Endodermal cell (in vitro differentiated cells): ENCODE measurements around the gene ABCB9. TPM values are rescaled to one million over a fixed set of nuclear protein-coding genes. Genes with fewer than 3 reads are reported as not detected.

Experiments
- DNase-seq: peaks from one replicate; pipeline ENCODE4 v3.0.0-alpha.2; 2017
- H3K27ac ChIP-seq: 2 replicates; pipeline ENCODE4 v1.5.1; 2013; ENCODE audit warnings: mild to moderate bottlenecking, low read depth, low read length, moderate library complexity
- H3K27me3 ChIP-seq: 2 replicates; pipeline ENCODE4 v1.6.1; 2013; ENCODE audit warnings: mild to moderate bottlenecking, low read length, moderate library complexity; ENCODE audit not compliant: insufficient read depth, control insufficient read depth, poor library complexity, severe bottlenecking
- H3K36me3 ChIP-seq: 2 replicates; pipeline ENCODE4 v1.7.0; 2013; ENCODE audit warnings: mild to moderate bottlenecking, low read length, moderate library complexity; ENCODE audit not compliant: control insufficient read depth, insufficient read depth
- H3K4me1 ChIP-seq: one replicate; pipeline ENCODE4 v1.7.0; 2013; ENCODE audit warnings: low read length; ENCODE audit not compliant: control insufficient read depth, insufficient read depth
- H3K4me3 ChIP-seq: 2 replicates; pipeline ENCODE4 v1.5.1; 2013; ENCODE audit warnings: mild to moderate bottlenecking, low read length, moderate library complexity
- H3K9ac ChIP-seq: 2 replicates; pipeline ENCODE4 v1.6.1; 2013; ENCODE audit warnings: mild to moderate bottlenecking, low read length, moderate library complexity; ENCODE audit not compliant: poor library complexity, severe bottlenecking; ENCODE audit errors: extremely low read depth
- H3K9me3 ChIP-seq: 2 replicates; pipeline ENCODE4 v1.6.1; 2013; ENCODE audit warnings: mild to moderate bottlenecking, low read length, moderate library complexity; ENCODE audit not compliant: control insufficient read depth
- H3K27ac Mint-ChIP-seq: 2 replicates; pipeline ENCODE4 v1.8.0; 2020; ENCODE audit warnings: mixed read lengths
- H3K27me3 Mint-ChIP-seq: 2 replicates; pipeline ENCODE4 v1.8.0; 2021; ENCODE audit warnings: mild to moderate bottlenecking, mixed read lengths; ENCODE audit not compliant: insufficient read depth
- H3K36me3 Mint-ChIP-seq: 2 replicates; pipeline ENCODE4 v1.8.0; 2020; ENCODE audit warnings: low read depth, mixed read lengths
- H3K4me1 Mint-ChIP-seq: 2 replicates; pipeline ENCODE4 v1.8.0; 2020; ENCODE audit warnings: mixed read lengths
- H3K4me3 Mint-ChIP-seq: 2 replicates; pipeline ENCODE4 v1.8.0; 2020; ENCODE audit warnings: mild to moderate bottlenecking, moderate library complexity, mixed read lengths
- H3K9me3 Mint-ChIP-seq: 2 replicates; pipeline ENCODE4 v1.8.0; 2020; ENCODE audit warnings: mild to moderate bottlenecking, mixed read lengths
- WGBS, 2 experiments: methylation state at CpG; one replicate each; pipeline versions ENCODE4 v1.1.5 to v1.1.7; 2013; ENCODE audit warnings: missing lambda C conversion rate in 2 of 2, mixed read lengths in 1 of 2; ENCODE audit not compliant: insufficient coverage in 1 of 2, insufficient read length in 1 of 2; 5-methylcytosine and 5-hydroxymethylcytosine counted together
- total RNA-seq, 2 donors: library from RNA; stranded (reverse); fragmentation: NEBNext Ultra II Directional in 1 of 2; extraction: Animal tissue kit (Norgen Biotek cat#: 25700) in 1 of 2; gene quantifications; 2 replicates in 1 of 2; 3 replicates in 1 of 2; pipeline ENCODE4 v1.2.1, GENCODE V29; 2021
- TF ChIP-seq, protein P1 (sequence below): fragments of 200-600 bp; sonication (generic); conservative IDR thresholded peaks from 2 replicates; pipeline ENCODE4 v1.5.0; 2021; ENCODE audit warnings: antibody characterized with exemption, mild to moderate bottlenecking

ABCB9 gene
- total RNA-seq, 2 donors from 2014 or later = 5.4 to 6.0 TPM

DNA sequence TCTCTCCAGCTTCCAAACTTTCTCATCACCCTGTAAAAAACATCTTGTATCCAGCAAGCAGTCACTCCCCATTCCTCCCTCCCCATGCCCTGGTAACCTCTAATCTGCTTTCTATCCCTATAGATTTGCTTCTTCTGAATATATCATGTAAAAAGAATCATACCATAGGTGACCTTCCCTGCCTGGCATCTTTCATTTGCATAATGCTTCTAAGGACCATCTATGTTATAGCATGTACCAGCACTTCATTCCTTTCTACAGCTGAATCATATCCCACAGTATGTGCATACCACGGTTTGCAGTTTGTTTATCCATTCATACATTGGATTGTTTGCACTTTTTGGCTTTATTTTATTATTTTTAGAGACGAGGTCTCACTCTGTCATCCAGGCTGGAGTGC lies 47.4 kb downstream of the ABCB9 start:
- 85 to 86% methylated on average over 2 of the region's 2 CpGs for whole genome bisulfite sequencing, 2 experiments
- no peak for DNase-seq
- no peaks in the 10 kb centered on the region for H3K27me3 ChIP-seq
- no peaks in the 10 kb centered on the region for H3K36me3 ChIP-seq
- TF ChIP-seq, protein P1, sequence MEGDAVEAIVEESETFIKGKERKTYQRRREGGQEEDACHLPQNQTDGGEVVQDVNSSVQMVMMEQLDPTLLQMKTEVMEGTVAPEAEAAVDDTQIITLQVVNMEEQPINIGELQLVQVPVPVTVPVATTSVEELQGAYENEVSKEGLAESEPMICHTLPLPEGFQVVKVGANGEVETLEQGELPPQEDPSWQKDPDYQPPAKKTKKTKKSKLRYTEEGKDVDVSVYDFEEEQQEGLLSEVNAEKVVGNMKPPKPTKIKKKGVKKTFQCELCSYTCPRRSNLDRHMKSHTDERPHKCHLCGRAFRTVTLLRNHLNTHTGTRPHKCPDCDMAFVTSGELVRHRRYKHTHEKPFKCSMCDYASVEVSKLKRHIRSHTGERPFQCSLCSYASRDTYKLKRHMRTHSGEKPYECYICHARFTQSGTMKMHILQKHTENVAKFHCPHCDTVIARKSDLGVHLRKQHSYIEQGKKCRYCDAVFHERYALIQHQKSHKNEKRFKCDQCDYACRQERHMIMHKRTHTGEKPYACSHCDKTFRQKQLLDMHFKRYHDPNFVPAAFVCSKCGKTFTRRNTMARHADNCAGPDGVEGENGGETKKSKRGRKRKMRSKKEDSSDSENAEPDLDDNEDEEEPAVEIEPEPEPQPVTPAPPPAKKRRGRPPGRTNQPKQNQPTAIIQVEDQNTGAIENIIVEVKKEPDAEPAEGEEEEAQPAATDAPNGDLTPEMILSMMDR = no peak
- no peak overlapping the region for H3K27ac ChIP-seq
- no peak overlapping the region for H3K9ac ChIP-seq
- Mint-ChIP-seq H3K27ac (no peak overlapping the region), H3K36me3 (no peaks in the 10 kb centered on the region), H3K27me3 (no peaks in the 10 kb centered on the region), H3K9me3 (no peaks in the 10 kb centered on the region), H3K4me3 (no peak overlapping the region), H3K4me1 (no peaks in the 10 kb centered on the region)
- no peaks in the 10 kb centered on the region for H3K4me1 ChIP-seq
- no peak overlapping the region for H3K4me3 ChIP-seq
- H3K9me3 ChIP-seq = no peaks in the 10 kb centered on the region

DNA sequence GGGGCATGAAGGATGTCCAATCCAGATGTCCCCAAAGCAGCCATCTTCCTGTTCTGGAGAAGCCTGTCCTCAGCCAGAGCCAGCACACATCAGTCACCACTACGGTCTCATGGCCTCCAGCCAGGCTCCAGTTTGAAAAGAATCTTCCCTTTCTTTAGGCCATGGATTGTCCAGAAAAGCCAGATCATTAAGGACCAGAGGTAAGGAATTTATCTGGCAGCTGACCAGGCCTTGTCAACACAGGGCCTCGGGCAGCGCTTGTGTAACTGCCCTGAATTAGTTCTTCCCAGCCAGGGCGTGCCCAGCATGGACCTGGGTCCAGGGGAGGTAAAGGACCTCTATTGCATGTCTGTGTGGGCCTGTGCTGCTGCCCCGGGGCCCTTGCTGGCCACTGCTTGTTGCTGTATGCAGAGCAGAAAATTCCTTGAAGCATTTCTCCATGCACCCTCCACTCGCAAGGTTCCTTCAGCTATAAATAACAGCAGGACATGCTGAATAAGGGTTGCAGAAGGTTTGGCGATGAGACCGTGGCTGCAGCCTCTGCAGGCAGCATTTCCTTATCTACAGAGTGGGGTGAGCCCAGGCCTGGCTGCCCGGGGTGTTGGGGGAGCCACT lies 48.6 kb downstream of the ABCB9 start:
- Mint-ChIP-seq H3K36me3 (no peaks in the 10 kb centered on the region), H3K27ac (peak overlapping the region; percentile 7), H3K27me3 (no peaks in the 10 kb centered on the region), H3K4me1 (no peaks in the 10 kb centered on the region), H3K4me3 (no peak overlapping the region), H3K9me3 (peaks cover 2% of the 10 kb centered on the region)
- Histone ChIP-seq H3K36me3 (no peaks in the 10 kb centered on the region), H3K9me3 (no peaks in the 10 kb centered on the region), H3K27ac (no peak overlapping the region), H3K27me3 (no peaks in the 10 kb centered on the region), H3K9ac (no peak overlapping the region), H3K4me1 (no peaks in the 10 kb centered on the region), H3K4me3 (no peak overlapping the region)
- DNase-seq = no peak
- 85 to 87% methylated on average over 7 to 9 of the region's 9 CpGs for WGBS, 2 experiments
- TF ChIP-seq, protein P1 = no peak

DNA sequence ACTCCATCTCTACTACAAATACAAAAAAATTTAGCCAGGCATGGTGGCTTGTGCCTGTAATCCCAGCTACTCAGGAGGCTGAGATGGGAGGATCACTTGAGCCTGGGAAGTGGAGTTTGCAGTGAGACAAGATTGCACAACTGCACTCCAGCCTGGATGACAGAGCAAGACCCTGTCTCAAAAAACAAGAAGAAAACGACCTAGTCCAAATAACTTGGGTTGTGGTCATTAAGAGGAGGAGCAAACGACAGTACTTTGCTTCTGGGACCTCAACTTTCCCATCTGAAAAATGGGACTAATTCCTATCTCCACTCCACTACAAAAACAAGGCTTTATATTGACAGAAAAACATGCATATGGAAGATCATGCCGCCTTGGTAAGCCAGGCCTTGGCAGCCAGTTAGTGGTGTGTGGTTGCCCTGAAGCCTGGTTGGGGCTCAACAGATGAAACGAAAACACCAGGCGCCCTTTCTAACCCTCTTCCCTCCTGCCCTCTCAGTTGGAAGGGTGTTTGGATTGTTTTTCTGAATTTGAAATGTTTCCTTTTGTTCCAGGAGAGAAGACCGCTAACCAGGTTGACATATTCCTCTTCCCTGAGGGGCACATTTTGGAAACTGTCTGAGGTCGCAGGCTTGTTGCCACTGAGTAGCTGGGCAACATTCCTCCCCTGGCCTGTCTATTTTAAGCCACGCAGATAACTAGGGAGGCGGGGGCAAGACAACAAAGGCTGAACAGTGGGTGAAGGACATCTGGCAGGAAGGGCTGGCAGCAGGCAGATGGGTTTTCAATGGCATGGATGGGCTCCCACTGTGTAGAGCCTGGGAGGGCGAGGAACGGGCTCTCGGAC lies 56.6 kb downstream of the ABCB9 start:
- TF ChIP-seq, protein P1 = no peak
- Histone ChIP-seq H3K27ac (peak overlapping the region; percentile 77), H3K27me3 (no peaks in the 10 kb centered on the region), H3K9me3 (no peaks in the 10 kb centered on the region), H3K4me1 (no peaks in the 10 kb centered on the region), H3K4me3 (no peak overlapping the region), H3K9ac (no peak overlapping the region), H3K36me3 (no peaks in the 10 kb centered on the region)
- no peak overlapping the region for H3K27ac Mint-ChIP-seq
- peaks cover 5% of the 10 kb centered on the region for H3K9me3 Mint-ChIP-seq
- H3K36me3 Mint-ChIP-seq = no peaks in the 10 kb centered on the region
- H3K4me3 Mint-ChIP-seq = no peak overlapping the region
- no peaks in the 10 kb centered on the region for H3K27me3 Mint-ChIP-seq
- peak; percentile 66 for DNase-seq
- H3K4me1 Mint-ChIP-seq = no peaks in the 10 kb centered on the region
- 38 to 61% methylated on average over 1 to 10 of the region's 12 CpGs for WGBS, 2 experiments
